Peyer's patch (tissue), 4 donors: ENCODE measurements around the gene SGIP1.

ENCODE experiments used
- POLR2A ChIP-seq, 2 donors: fragments of 450-650 bp; IDR thresholded peaks; one replicate each; pipeline ENCODE4 v1.5.1; 2017; ENCODE audit warnings: antibody characterized with exemption in 2 of 2, mild to moderate bottlenecking in 2 of 2, moderate library complexity in 2 of 2
- TF ChIP-seq, protein P1 (sequence below), 6 experiments: fragments of 450-650 bp in 4 of 6; fragments of 200-600 bp in 2 of 6; sonication (generic) in 1 of 6; IDR thresholded peaks; one replicate each; pipeline ENCODE4 v1.5.1; 2017 to 2019; ENCODE audit warnings: antibody characterized with exemption in 6 of 6, mild to moderate bottlenecking in 3 of 6, moderate library complexity in 1 of 6

DNA sequence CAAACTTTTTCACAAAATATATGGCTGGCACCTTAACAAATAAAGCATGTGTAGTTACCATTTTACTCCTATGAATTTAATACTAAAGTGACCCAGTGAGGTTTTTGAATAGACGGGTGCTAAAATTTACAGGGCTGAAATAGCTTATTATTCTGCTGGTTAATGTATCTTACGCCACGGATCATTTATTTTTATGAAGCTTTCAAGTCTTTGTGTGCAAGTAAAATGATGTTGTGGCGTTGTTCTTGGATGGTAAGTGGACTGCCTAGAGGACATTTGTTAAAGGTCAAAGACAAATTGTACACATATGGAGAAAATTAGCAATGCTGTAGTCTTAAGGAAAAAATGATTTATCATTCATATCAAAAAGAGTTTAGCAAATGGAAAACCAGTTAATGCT lies 244.3 kb downstream of the SGIP1 start:
- TF ChIP-seq, protein P1, sequence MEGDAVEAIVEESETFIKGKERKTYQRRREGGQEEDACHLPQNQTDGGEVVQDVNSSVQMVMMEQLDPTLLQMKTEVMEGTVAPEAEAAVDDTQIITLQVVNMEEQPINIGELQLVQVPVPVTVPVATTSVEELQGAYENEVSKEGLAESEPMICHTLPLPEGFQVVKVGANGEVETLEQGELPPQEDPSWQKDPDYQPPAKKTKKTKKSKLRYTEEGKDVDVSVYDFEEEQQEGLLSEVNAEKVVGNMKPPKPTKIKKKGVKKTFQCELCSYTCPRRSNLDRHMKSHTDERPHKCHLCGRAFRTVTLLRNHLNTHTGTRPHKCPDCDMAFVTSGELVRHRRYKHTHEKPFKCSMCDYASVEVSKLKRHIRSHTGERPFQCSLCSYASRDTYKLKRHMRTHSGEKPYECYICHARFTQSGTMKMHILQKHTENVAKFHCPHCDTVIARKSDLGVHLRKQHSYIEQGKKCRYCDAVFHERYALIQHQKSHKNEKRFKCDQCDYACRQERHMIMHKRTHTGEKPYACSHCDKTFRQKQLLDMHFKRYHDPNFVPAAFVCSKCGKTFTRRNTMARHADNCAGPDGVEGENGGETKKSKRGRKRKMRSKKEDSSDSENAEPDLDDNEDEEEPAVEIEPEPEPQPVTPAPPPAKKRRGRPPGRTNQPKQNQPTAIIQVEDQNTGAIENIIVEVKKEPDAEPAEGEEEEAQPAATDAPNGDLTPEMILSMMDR (IDR thresholded peaks at IDR 0.05) = no peak
- no peak for TF ChIP-seq POLR2A (IDR thresholded peaks at IDR 0.05)
